SKM-1 (cell line): ENCODE results near the gene OTOGL.
A peak's percentile ranks its signal among the peaks of the same experiment; 100 is the strongest.
"Not testable (repeated sequence)": the region's sequence is repeated elsewhere in the genome, so short reads cannot be mapped to it uniquely, and the experiment has no call there.

Experiments used
- DNase-seq: peaks from one replicate; lab custom pipeline; 2025; ENCODE audit not compliant: unreplicated experiment; lab: John Stamatoyannopoulos, UW

Gene OTOGL, protein sequence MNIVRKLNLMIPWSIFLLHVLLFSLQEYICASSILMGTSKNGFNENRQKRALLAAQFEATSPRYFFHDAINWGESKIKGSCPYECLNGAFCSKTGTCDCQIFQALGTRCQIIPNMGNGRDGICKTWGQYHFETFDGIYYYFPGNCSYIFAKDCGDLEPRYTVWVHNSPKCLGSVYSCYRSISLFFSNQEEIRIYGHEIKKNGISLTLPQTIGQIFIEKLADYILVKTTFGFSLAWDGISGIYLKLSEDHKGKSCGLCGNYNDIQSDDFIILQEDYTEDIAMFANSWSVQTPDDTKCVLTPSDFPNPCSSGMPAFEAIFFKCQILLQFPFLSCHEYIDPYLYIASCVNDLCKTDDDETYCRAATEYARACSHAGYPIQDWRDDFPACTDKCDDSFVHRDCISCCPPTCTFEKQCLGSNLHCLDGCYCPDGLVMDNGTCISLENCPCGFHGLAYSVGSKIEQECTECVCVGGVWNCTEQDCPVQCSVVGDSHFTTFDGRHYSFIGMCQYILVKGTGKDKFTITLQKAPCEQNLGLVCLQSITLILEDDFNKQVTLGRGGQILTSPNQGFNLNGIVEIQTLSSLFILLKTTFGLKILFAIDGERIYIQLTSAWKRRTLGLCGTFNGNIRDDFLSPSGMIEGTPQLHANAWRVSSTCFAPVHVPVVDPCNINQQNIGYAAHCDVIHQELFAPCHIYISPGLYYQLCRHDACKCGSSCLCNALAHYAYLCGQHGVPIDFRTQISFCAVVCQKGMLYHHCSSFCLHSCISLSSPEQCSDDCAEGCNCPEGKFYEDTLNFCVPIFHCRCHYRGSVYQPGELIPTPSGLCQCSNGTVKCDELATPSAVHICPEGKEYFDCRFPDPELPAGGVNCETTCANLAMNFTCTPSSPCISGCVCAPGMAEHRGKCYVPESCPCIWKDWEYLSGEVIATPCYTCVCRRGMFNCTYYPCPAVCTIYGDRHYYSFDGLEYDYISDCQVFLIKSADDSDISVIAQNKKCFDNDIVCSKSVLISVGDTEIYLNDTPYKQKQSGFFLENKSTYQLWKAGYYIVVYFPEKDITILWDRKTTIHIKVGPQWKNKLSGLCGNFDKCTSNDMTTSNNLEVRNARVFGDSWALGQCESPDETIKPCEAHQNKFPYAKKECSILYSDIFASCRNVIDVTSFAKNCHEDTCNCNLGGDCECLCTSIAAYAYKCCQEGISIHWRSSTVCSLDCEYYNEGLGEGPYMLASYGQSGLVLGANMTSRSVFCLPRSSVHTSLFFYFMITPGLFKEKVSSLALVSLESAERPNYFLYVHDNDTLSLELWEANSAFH (N-terminal part only)

DNA sequence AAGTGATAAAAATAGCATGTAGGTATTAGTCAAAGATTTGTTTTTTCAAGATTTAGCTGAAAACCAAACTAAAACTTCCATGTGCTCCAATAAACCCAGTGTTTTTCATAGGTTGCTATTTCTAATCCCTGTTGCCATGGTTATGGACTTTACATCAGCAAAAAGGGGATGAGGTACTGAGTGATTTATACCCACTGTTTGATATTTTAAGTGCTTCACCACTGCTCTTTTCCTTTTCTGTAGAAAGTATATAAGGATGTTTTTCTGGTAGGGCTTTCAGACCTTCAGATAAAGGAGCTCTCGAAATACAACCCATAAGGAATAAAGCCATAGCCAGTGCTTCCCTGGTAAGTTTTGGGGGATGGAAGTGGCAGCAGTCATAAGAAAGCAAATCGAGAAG is at the start of gene OTOGL:
TSS of gene OTOGL (plus strand) at position 279 of the 400 bp plus-strand sequence. CDS start 109,895 bp downstream, outside the sequence.
- DNase-seq, result no peak

DNA sequence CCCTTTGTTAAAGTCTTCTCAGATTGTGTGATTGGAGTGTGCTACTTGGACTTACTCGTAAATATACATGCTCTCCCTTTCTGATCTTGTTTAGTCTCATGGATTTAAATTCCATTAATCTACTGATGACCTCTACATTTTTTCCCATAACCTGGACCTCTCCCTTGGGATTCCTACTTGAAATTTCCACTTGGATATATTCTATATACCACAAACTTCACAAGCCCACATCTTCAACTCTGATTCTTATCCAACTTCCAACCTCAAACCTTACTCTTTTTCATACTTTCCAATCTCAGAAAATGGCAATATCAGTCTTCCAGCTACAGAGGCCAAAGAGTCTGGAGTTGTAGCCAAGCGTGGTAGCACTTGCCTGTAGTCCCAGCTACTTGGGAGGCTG is 49.1 kb upstream of the OTOGL start:
- DNase-seq, result no peak

DNA sequence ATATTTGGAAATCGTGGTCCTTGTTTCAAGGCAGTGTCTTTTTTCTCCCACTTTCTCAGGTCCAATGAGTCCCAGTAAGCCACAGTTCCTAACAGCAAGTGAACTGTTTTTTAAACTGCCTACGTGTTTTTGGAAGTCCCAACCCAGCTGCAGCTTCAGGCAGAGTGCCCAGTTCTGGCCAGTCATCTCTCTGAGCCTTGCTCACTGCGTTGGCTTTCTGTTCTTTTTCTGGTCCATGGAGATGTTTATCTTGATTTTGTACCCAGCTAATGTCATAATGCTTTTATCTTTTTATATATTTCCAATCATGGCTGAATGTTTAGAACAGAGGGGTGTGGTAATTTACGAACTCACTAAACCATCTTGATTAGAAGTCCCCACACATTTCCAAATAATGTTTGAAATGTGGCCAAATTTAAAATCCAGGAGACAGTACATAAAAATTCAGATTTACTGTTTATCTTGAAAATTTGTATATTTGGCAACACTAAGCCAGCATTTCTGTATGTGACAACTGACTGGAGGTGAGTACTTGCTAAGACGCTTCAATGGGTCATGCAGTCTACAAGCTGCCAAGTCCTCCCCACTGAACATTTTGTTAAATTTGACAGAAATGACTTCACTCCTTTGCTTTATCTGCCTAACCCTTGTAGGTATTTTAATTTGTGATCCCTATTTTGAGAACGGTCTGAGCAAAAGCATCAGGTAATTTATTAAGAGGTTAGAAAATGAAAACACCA is 46.1 kb upstream of the OTOGL start:
- DNase-seq, result no peak

DNA sequence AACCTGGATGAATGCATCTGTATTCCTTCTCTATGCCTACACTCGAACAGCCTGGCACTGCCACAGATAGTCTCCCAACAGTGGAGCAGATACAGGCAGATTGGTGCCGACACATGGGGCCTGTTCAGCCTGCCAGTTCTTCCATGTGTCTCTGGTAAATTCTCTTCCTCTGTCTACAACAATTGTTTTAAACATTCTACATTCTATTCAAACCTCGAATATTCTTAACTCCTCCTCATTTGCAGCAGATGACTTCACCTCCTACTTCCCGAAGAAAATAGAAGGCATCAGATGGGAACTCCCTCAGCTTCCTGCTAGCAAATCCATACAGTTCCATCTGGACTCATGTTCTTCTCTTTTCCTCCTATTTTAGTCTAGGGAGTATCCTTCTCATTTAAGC is 43.1 kb upstream of the OTOGL start:
- DNase-seq, result no peak

DNA sequence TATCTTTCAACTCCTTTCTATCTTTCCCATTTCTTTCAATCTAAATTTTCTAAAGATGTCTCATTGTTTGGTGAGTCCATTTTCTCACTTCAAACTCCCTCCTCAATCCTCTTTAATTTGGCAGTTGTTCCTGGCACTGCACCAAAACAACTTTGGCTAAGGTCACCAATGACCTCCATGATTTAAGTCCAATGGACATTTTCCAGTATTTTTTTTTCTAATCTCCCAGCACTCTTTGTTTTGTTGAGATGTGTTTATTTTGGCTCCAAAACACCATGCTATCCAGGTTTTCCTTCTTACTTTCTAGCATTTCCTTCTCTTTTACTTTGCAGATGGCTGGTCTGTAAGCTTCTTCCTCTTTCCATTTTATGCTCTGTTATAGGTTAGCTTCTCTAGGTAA is 42.5 kb upstream of the OTOGL start:
- DNase-seq, result no peak

DNA sequence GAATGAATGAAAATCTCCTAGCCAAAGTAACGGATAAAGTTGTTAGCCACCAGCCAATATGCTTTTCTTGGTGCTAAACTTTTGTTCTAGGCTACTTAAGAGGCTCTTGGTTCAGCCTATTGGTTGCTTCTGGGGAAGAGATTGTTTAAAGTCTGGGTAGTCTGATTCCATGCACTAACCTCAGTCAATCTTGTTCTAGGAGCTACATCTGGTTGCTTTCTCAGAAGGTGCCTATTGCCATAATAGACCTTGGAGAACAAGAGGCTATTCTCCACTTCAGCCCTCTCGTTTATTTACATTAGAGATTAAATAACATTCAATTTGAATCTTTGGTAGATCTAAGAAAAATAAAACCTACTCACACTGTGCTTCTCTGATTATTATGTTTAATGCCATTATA is 40.8 kb upstream of the OTOGL start:
- no peak for DNase-seq

DNA sequence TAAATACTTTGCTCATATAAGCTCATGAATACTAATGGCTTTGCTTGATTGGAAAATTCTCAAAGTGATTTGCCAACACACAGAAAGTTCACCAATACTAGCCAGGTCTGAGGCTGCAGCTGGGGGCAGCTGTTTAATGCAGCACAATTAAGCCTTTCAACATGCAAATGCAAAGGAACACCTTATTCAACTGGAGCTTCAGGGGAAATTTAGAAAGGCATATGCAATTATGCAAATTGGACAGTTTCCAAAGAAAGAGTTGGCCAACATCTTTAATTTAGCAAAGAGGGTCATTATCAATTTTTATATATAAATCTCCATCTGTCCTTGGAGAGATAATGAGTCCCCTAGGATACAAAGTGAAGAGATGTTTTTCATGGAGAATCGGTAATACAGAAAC is 40.2 kb upstream of the OTOGL start:
- no peak for DNase-seq

DNA sequence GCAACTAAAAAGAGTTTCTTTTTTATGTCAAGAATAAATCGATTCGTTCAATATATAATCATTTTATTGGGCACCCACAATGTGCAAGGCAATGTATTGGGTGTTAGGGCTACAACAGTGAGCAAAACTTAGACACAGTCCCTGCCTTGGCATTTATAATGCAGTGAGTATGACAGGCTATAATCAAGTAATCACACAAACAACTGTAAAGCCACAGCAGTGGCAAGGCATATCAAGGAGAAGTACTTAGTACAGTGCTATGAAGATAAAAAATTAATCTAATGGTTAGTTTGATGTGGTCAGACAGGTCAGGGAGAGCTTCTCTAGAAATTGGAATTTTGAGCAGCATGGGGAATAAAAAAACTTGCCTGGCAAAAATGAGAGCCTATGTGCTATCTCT is 39.5 kb upstream of the OTOGL start:
- no peak for DNase-seq

DNA sequence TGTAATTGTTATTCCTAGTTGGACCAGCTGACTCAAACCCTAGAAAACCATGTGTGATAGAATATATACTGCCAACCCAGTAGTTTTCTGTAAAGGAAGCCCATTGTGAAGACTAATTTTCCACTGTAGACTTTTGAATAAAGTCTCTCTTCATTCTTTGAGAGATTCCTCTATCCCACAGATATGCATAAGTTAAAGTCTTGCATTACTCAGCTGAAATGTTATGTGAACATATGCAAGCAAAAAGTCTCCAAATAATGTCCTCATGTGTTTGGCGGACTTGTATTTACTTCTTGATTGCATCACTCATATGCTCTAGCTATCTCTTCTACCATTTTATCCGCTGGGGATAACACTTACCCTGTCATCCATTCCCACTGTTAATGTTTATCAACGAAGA is 35.1 kb upstream of the OTOGL start:
- no peak for DNase-seq

DNA sequence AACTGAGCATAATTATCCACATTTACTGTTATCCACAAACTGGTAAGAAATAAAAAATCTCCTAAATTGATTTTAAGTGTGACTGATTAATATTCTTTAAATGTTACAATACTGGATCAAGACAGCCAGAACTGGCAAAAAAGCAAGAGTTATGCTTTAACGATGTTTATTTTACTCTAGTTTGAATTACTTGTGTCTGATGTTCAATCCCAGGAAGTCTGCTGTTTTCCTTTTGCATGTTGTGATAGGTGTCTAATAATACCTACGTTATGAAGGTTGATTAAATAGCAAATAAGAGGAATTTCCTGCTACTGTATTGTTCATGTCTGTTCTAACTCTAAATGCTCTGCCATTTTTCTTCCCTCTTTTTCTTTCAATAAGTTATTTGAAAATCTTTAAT is 34.4 kb upstream of the OTOGL start:
- no peak for DNase-seq

DNA sequence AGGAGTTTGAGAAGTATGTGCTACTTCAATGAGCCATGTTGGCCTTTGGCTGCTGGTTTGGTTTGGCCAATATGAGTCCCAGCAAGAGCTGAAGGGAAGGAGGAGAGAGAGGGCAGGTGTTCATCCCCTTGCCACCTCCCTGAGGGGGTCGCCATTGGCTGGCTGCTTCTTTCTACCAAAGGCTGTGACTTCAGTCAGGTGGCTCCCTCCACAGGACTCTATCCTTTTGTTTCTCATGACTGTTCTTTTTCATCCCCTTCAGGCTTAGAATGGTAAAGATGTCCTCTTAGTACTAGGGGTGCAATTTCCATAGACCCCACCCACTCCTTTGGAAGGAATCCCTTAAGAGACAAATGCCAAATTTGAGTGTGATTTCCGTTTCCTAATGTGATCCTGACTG is 31.2 kb upstream of the OTOGL start:
- DNase-seq, result no peak

DNA sequence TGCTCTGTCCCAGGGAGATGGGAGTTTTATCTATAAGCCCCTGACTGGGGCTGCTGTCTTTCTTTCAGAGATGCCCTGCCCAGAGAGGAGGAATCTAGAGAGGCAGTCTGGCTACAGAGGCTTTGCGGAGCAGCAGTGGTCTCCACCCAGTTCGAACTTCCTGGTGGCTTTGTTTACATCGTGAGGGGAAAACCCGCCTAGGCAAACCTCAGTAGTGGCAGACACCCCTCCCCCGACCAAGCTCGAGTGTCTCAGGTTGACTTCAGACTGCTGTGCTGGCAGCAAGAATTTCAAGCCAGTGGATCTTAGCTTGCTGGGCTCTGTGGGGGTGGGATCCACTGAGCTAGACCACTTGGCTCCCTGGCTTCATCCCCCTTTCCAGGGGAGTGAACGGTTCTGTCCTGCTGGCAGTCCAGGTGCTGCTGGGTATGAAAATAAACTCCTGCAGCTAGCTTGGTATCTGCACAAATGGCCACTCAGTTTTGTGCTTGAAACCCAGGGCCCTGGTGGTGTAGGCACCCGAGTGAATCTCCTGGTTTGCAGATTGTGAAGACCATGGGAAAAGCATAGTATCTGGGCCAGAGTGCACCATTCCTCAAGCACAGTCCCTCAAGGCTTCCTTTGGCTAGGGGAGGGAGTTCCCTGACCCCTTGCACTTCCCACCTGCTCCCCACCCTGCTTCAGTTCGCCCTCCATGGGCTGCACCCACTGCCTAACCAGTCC is 15.3 kb upstream of the OTOGL start:
- DNase-seq, result not testable (repeated sequence)

DNA sequence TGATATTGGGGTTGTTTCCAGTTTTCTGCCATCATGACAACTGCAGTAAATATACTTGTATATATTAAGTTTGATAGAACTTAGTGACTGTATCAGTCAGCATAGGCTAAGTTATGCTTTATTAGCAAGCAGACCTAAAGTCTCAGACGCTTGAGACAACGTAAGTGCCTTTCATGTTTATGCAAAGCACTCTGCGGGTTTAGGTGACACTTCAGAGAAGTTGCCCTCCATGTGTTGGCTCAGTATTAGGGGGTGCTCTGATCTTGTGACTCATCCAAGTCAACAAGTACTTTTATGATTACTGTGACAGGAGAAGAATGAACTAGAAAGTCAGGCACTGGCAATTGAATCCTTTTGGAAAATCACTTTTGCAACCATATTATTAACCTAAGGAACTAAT is 13.3 kb upstream of the OTOGL start:
- DNase-seq, result no peak

DNA sequence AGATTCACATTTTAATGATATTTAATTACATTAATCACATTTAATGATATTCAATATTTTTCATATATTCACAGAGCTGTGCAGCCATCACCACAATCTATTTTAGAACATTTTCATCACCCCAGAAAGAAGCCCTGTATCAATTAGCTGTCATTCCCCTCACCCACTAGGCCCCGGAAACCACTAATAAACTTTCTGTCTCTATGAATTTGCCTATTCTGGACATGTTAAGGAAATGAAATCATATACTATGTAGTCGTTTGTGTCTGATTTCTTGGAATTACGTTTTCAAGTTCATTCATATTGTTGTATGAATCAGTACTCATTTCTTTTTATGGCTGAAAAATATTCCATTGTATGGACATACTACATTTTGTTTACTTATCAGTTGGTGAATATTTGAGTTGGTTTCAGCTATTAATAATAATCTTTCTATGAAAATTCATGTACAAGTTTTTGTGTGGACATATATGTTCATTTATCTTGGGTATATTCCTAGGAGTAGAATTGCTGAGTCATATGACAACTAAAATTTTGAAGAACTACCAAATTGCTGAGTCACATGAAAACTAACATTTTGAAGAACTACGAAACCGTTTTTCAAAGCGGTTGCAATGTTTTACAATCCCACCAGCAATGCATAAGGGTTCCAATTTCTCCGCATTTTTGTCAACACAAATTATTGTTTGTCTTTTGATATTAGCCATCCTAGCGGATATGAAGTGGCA is 11.7 kb upstream of the OTOGL start:
- DNase-seq, result no peak

DNA sequence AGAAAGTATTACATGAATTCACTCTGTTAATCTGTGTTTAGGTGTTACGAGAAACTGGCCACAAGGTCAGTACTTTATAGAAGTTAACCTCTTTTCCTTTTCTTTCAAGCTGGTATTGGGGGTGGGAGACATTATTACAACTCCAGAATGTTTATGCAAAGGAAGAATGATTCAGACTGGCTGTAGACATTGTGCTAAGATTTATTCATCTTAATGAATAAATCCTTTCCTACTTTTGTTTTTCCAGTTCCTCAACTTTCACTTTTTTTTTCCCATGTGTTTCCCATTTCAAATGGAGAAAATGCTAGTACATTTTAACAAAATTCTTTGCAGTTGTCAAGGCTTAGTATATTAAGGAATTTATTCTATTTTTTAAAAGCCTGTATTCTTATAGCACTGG is 1.3 kb downstream of the OTOGL start:
- no peak for DNase-seq

DNA sequence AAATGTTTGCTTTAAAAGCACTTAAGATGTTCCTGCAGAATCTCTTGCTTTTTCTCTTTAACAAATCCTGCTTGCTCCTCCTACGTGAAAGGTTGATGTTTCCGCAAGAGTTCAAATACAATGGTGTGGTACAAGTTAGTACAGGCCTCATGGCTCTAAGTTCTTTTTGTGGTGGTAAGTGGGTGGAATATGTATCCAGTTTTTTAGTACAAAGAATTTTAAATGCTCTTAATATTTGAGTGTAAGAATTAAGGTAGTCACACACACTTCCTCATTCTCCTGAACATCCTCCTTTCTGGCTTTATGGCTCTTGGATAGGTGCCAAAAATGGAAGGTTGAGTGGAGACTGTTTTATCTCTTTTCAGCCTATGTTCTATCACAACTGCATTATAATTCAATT is 1.8 kb downstream of the OTOGL start:
- DNase-seq, result peak; percentile 9

DNA sequence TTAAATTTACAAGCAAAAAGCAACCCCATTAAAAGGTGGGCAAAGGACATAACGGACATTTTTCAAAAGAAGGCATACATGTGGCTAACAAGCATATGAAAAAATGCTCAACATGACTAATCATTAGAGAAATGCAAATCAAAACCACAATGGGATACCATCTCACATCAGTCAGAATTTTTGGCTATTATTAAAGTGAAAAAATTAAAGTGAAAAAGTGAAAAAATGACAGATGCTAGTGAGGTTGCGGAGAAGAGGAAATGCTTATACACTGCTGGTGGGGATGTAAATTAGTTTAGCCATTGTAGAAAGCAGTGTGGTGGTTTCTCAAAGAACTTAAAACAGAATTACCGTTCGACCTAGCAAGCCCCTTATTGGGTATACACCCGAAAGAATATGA is 7.9 kb downstream of the OTOGL start:
- DNase-seq, result no peak

DNA sequence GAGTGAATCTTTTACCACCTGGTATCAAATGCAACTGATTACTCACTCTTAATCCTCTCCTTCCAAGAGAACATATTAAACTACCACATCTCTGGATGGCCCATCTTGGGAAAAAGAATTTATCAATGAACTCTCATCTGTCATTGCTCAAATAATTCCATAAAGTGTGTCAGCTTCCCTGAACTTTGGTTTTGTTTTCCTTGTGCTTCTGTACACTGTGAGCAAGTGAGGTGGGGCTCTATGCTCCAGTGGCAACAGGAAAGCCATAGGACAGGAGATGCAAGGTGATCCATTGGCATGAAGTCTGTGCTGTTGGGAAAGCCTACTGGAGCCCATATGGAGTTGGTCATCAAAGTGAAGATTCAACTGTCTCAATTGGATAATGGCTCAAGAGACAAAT is 17.4 kb downstream of the OTOGL start:
- DNase-seq, result no peak

DNA sequence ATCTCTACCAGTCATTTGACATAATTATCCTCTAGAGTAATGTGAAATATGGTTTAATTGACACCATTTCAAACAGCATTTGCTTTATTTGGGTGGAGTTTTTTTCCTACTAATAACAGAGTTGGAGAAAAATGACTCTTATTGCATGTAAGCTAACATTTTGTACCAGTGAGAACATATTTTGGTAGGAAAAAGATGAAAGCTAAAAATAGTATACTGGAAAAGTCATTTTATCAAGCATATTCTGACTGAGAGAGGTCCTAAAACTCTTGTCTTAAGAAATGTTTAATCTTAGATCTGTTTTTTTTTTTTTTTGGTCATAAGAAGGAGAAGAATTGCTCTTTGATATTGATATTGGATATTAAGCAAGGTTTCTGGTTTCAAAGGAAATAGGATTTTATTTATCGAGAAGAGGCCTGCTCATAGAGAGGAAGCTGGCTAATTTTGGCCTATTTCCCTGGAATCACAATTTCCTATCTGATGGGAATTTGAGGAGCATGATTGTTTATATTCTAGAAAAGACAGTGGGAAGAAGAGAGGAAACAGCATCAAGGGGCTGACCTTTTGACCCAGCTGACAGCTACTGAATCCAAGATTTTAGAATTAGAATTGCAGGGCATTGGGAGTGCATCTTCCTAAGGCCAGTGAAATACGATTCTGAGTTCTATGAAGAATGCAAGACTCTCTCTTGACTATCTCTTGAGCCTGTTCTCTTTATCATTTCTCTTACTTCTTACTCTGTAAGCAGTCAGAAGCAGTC is 19.4 kb downstream of the OTOGL start:
- no peak for DNase-seq
